Endothelial cell (in vitro differentiated cells): ENCODE results near the gene ING1. TPM values are rescaled to one million over a fixed set of nuclear protein-coding genes. Genes with fewer than 3 reads are reported as not detected.
A peak's percentile ranks its signal among the peaks of the same experiment; 100 is the strongest.

Source experiments
- DNase-seq: peaks from one replicate; pipeline ENCODE4 v3.0.0; 2021; ENCODE audit warnings: low spot score
- H3K27ac Mint-ChIP-seq: one replicate; pipeline ENCODE4 v1.8.0; 2021; ENCODE audit warnings: mixed read lengths, inconsistent platforms; ENCODE audit not compliant: unreplicated experiment
- H3K27me3 Mint-ChIP-seq: one replicate; pipeline ENCODE4 v1.8.0; 2021; ENCODE audit warnings: mild to moderate bottlenecking, moderate library complexity, mixed read lengths, inconsistent platforms; ENCODE audit not compliant: unreplicated experiment
- H3K36me3 Mint-ChIP-seq: one replicate; pipeline ENCODE4 v1.8.0; 2021; ENCODE audit warnings: mild to moderate bottlenecking, low read depth, mixed read lengths, inconsistent platforms; ENCODE audit not compliant: unreplicated experiment
- H3K4me1 Mint-ChIP-seq: one replicate; pipeline ENCODE4 v1.8.0; 2021; ENCODE audit warnings: mild to moderate bottlenecking, mixed read lengths, inconsistent platforms; ENCODE audit not compliant: unreplicated experiment
- H3K4me3 Mint-ChIP-seq: one replicate; pipeline ENCODE4 v1.8.0; 2021; ENCODE audit warnings: mild to moderate bottlenecking, mixed read lengths, inconsistent platforms; ENCODE audit not compliant: unreplicated experiment
- H3K9me3 Mint-ChIP-seq: one replicate; pipeline ENCODE4 v1.8.0; 2021; ENCODE audit warnings: mixed read lengths, inconsistent platforms; ENCODE audit not compliant: unreplicated experiment
- total RNA-seq: library from RNA; stranded (reverse); fragmentation: NEBNext Ultra II Directional; extraction: Animal tissue kit (Norgen Biotek cat#: 25700); gene quantifications from one replicate; pipeline ENCODE4 v1.2.1, GENCODE V29; 2021; ENCODE audit not compliant: unreplicated experiment
- TF ChIP-seq, protein P1 (sequence below): fragments of 200-600 bp; sonication (generic); IDR thresholded peaks from one replicate; pipeline ENCODE4 v1.5.0; 2021; ENCODE audit warnings: antibody characterized with exemption; ENCODE audit not compliant: unreplicated experiment

The ING1 gene
- total RNA-seq, 1 donor from 2014 or later, result 9.9 TPM

DNA sequence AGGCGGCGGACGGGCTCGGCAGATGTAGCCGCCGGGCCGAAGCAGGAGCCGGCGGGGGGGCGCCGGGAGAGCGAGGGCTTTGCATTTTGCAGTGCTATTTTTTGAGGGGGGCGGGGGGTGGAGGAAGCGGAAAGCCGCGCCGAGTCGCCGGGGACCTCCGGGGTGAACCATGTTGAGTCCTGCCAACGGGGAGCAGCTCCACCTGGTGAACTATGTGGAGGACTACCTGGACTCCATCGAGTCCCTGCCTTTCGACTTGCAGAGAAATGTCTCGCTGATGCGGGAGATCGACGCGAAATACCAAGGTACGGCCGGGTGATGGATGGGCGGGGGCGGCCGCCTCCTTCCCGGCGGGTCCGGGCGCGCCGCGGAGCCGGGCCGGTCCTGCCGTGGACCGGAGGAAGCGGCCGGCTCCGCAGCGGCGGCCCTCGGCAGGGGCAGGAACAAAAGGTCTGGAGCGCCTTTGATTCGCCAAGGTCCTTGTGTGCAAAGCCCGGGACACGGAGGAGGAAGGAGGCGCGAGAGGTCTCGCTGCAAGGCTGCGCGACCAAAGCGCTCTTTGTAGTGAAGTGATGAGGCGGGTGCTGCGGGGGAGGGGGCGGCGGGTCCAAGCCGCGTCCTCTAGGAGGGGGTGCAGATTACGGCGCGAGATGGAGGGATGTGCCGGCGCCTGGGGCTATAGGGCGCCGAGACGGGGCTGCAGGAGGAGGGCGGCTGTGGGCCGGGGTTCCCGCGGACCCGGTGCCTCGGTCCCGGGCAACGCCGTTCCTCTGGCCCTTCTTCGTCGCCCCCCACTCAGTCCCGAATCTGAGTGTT is 689 bp downstream of the ING1 start:
- peaks cover 17% of the 10 kb centered on the region for H3K27me3 Mint-ChIP-seq

DNA sequence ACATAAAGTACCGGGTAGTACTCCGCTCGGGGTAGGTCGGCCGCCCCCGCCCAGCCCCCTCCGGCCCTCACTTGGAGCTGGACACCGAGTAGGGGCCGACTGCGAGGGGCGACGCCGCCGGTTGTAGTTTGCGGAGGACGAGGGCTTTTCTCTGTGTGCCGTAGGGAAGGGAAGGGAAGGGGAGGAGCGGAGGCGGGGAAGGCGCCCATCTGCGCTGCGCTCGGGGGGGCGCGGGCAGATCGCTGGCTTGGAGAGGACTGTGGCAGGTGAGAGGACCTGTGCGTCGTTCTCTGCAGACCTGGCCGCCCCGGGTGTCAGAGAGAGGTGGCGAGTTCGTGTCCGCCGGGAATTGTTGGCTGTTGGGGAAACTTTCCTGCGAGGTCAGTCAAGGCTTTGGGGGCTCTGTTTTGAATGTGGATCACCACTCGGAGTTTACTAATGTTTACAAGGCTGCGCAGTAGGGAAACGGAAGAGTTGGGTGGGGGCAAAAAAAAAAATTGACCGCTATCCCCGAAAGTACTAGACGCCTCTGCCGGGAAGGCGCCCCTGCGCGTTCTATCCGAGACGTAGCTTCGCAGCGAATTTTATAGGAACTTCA is 1.4 kb downstream of the ING1 start:
- Mint-ChIP-seq H3K4me3 (peak overlapping the region; percentile 98), H3K4me1 (peaks cover 25% of the 10 kb centered on the region), H3K27me3 (peaks cover 17% of the 10 kb centered on the region), H3K27ac (peak overlapping the region; percentile 94), H3K36me3 (peaks cover 14% of the 10 kb centered on the region), H3K9me3 (no peaks in the 10 kb centered on the region)
- DNase-seq, result peak; percentile 53
- TF ChIP-seq, protein P1, sequence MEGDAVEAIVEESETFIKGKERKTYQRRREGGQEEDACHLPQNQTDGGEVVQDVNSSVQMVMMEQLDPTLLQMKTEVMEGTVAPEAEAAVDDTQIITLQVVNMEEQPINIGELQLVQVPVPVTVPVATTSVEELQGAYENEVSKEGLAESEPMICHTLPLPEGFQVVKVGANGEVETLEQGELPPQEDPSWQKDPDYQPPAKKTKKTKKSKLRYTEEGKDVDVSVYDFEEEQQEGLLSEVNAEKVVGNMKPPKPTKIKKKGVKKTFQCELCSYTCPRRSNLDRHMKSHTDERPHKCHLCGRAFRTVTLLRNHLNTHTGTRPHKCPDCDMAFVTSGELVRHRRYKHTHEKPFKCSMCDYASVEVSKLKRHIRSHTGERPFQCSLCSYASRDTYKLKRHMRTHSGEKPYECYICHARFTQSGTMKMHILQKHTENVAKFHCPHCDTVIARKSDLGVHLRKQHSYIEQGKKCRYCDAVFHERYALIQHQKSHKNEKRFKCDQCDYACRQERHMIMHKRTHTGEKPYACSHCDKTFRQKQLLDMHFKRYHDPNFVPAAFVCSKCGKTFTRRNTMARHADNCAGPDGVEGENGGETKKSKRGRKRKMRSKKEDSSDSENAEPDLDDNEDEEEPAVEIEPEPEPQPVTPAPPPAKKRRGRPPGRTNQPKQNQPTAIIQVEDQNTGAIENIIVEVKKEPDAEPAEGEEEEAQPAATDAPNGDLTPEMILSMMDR, result no peak

More for the DNA sequence above, 689 bp downstream of the ING1 start:
- DNase-seq, result peak; percentile 52
- Mint-ChIP-seq H3K36me3 (peaks cover 10% of the 10 kb centered on the region), H3K27ac (no peak overlapping the region), H3K9me3 (no peaks in the 10 kb centered on the region), H3K4me1 (peaks cover 25% of the 10 kb centered on the region), H3K4me3 (peak overlapping the region; percentile 98)
- TF ChIP-seq, protein P1, result no peak

DNA sequence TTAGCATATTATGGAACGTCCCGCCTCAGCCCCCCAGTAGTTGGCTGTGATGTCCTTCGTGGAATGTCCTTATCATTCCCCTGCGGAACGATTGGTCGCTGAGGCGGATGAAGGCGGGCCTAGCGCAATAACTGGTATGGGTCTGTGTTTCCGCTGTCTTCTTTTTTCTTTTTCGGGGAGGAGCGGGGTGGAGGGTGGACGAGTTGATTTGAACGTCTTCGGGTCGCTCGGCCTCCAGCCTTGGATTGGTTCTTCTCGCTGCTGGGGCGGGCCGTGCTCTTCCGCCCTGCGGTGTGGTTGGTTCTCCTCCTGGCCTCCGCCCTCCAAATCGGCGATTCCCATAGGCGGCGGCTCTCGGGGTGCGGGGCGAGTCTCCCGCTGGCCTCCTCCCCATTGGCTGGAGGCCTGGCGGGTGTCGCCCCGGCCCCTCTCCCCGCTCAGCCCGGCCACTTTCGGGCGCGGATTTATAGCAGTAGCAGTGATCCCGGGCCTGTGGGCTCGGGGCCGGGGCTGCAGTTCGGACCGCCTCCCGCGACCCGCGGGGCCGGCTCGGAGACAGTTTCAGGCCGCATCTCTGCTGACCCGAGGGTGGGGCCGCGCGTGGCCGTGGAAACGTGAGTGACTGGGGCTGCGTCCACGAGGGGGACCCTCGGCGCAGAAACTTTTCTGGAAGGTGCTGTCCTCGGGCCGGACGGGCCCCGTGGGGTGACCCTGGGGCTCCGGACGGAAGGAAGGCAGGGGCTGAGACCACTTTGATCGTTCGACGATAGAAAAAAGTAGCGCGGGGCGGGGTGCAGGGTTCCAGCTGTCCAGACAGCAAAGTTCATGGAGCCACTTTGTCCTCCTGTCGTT is 2.1 kb downstream of the ING1 start:
- peaks cover 25% of the 10 kb centered on the region for H3K4me1 Mint-ChIP-seq
- H3K36me3 Mint-ChIP-seq, result peaks cover 15% of the 10 kb centered on the region
- peaks cover 17% of the 10 kb centered on the region for H3K27me3 Mint-ChIP-seq

DNA sequence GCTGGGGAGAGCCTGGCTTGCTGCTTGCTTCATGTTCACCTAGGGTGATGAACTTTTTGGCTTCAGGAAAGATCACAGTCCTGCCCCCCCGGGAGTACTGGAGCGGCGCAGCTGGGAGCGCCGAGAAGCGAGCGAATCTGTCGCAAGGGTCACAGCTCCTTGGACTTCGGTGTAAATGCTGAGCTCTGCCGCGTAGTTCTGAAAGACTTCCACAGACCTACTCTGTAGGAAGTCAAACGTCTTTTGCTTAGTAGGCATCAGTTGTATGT is 2.7 kb downstream of the ING1 start:
- H3K4me1 Mint-ChIP-seq, result peaks cover 24% of the 10 kb centered on the region
- H3K36me3 Mint-ChIP-seq, result peaks cover 15% of the 10 kb centered on the region
- TF ChIP-seq, protein P1, result no peak
- H3K4me3 Mint-ChIP-seq, result peak overlapping the region; percentile 98
- H3K27me3 Mint-ChIP-seq, result peaks cover 17% of the 10 kb centered on the region
- no peaks in the 10 kb centered on the region for H3K9me3 Mint-ChIP-seq
- no peak for DNase-seq
- peak overlapping the region; percentile 59 for H3K27ac Mint-ChIP-seq

More for the DNA sequence above, 2.1 kb downstream of the ING1 start:
- H3K27ac Mint-ChIP-seq, result peak overlapping the region; percentile 94
- H3K9me3 Mint-ChIP-seq, result no peaks in the 10 kb centered on the region
- peak overlapping the region; percentile 98 for H3K4me3 Mint-ChIP-seq
- DNase-seq, result peak; percentile 97
- TF ChIP-seq, protein P1, result no peak
